Measurements from ENCODE around the gene C17orf100. TPM values are rescaled to one million over a fixed set of nuclear protein-coding genes. Genes with fewer than 3 reads are reported as not detected.

C17orf100 gene
- total RNA-seq, 2 experiments from 2014 or later = 1.1 to 1.4 TPM

DNA sequence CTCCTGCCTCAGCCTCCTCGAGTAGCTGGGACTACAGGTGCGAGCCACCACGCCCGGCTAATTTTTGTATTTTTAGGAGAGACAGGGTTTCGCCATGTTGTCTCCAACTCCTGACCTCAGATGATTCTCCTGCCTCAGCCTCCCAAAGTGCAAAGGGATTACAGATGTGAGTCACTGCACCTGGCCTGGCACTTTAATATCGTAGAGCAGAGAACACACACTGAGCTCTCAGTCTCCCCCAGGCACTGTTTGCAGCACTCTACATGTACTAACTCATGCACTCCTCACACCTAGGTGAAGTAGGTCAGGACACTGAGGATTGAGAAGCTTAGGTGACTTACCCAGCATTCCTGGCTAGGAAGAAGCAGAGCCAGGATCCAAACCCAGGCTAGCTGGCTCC lies 15.0 kb downstream of the C17orf100 start:
- H3K27me3 Mint-ChIP-seq = peaks cover 34% of the 10 kb centered on the region
- H3K9me3 Mint-ChIP-seq (ENCODE audit: low read depth) = no peaks in the 10 kb centered on the region
- H3K36me3 Mint-ChIP-seq = no peaks in the 10 kb centered on the region
- H3K4me3 Mint-ChIP-seq = no peak overlapping the region
- H3K27ac Mint-ChIP-seq = no peak overlapping the region
- ATAC-seq = no peak
- no peak for DNase-seq
- CTCF ChIA-PET = interaction anchor here (0.7 to 2.5 kb wide), 19 partner anchors 9 to 338 kb away, joined by 3 to 12 read pairs (median 4); no protein-coding TSS in a partner anchor
- peaks cover 7% of the 10 kb centered on the region for H3K4me1 Mint-ChIP-seq

DNA sequence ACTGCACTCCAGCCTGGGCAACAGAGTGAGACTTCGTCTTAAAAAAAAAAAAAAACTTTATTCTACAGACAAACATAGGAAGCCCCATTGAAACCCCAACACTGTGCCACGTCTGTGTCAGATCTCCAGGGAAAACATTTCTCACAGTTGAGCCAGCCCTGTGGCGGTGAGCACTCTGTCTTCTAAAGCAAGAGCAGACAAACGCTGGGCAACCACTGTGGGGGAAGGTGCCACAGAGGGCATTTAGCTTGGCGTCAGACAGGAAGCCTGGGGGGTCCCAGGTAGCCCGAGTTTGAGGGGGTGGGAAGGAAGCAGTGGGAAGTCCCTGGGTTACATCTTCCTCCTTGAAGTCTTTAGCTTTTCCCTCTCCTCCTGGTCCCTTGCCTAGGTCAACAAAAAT lies 16.0 kb downstream of the C17orf100 start:
- ATAC-seq (no peak), DNase-seq (no peak)
- no peak overlapping the region for H3K27ac Mint-ChIP-seq
- H3K36me3 Mint-ChIP-seq = no peaks in the 10 kb centered on the region
- CTCF ChIA-PET = interaction anchor here (1.3 to 2.5 kb wide), 6 partner anchors 9 to 176 kb away, joined by 3 to 12 read pairs (median 5); no protein-coding TSS in a partner anchor
- no peak overlapping the region for H3K4me3 Mint-ChIP-seq
- H3K27me3 Mint-ChIP-seq = peaks cover 27% of the 10 kb centered on the region
- no peaks in the 10 kb centered on the region for H3K9me3 Mint-ChIP-seq (ENCODE audit: low read depth)
- H3K4me1 Mint-ChIP-seq = peaks cover 2% of the 10 kb centered on the region

DNA sequence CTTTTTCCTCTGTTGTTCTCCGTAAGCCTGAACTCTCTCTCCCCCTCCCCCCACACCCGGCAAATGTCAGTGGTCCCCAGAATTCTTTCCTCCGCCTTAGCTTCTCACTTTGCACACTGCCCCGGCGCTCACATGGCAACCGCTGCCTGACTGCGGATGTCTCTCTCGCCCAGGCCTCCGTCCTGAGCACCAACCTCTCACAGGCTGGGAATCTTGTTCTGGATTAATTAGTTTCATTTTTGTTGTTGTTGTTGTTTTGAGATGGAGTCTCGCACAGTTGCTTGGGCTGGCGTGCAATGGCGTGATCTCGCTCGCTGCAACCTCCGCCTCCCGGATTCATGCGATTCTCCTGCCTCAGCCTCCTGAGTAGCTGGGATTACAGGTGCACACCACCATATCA lies 16.7 kb downstream of the C17orf100 start:
- no peaks in the 10 kb centered on the region for H3K36me3 Mint-ChIP-seq
- H3K4me3 Mint-ChIP-seq = no peak overlapping the region
- peaks cover 22% of the 10 kb centered on the region for H3K27me3 Mint-ChIP-seq
- no peaks in the 10 kb centered on the region for H3K4me1 Mint-ChIP-seq
- ATAC-seq (no peak), DNase-seq (no peak)
- H3K9me3 Mint-ChIP-seq (ENCODE audit: low read depth) = no peaks in the 10 kb centered on the region
- CTCF ChIA-PET = interaction anchor here (2.5 kb wide), 1 partner anchor 175 kb away, joined by 12 read pairs; no protein-coding TSS in a partner anchor
- no peak overlapping the region for H3K27ac Mint-ChIP-seq

DNA sequence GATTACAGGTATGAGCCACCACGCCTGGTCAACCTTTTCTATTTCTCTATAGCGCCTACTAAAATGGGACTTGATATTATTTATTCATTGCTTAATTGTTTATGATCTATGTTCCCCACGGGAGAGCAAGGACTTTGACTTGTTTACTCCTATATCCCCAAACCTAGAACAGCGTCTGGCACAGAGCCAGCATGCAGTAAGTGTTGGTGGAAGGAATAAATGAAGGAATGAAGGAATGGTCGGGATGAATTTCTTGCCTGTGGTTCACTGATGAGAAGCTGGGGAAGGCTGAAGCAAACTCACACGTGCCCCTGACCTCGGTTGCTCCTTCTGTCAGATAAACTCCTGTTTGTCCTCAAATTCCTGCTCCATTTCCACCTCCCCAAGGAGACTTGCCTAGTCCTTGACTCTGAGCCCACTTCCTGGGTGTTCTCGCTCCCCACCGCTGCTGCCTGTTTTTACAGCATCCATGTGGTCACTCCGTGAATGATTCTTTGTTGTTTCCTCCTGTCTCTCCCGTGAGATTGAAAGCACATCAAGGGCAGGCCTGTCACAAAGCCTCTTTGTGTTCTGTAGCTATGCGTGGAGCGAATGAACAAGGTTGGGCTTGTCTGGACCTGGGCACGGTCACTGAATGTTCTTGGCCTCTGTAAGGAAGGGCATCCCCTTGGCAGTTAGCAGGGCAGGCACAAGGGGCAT lies 17.3 kb downstream of the C17orf100 start:
- Mint-ChIP-seq H3K4me1 (no peaks in the 10 kb centered on the region), H3K4me3 (no peak overlapping the region)
- CTCF ChIA-PET = interaction anchor here (0.8 kb wide), 1 partner anchor 196 kb away, joined by 3 read pairs; no protein-coding TSS in a partner anchor

DNA sequence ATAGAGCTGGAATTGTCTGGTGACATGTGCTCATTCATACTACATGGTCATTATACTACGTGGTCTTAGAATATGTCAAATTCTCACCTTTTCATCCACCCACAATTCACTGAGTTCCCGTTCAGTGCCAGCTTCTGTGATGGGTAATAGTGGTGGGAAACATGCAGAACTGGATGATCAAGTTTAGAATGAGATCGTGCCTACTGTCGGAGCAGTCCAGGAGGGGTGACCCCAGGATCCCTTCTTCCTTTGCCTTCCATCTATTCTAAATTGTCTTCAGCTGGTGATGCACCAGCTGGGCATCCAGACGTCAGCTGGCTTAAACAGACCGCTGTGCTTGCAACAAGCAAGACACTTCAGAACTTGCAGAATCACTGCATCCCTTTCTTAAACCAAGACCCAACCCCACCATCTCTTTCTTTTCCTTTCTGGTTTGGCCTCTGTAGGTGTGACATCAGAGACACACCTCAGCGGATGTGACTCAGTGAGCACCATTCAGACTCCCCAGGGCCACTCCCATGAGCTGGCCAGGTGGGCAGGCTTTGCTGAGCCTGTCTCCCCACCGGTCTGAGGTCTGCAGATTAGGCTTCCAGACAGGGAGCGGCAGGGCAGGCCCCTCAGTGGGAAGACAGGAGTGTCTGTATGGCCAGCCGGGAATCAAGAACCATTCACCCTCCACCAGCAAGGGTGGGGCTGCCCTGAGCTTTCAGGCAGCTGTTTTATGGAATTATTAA lies 18.1 kb downstream of the C17orf100 start:
- CTCF ChIA-PET = interaction anchor here (0.8 kb wide), 1 partner anchor 197 kb away, joined by 3 read pairs; no protein-coding TSS in a partner anchor
- no peaks in the 10 kb centered on the region for H3K4me1 Mint-ChIP-seq
- peaks cover 15% of the 10 kb centered on the region for H3K27me3 Mint-ChIP-seq
- DNase-seq (no peak), ATAC-seq (peak; percentile 36)
- H3K9me3 Mint-ChIP-seq (ENCODE audit: low read depth) = no peaks in the 10 kb centered on the region
- H3K4me3 Mint-ChIP-seq = no peak overlapping the region
- H3K27ac Mint-ChIP-seq = no peak overlapping the region
- H3K36me3 Mint-ChIP-seq = no peaks in the 10 kb centered on the region

More for the DNA sequence above, 17.3 kb downstream of the C17orf100 start:
- Mint-ChIP-seq H3K9me3 (ENCODE audit: low read depth) (no peaks in the 10 kb centered on the region), H3K27me3 (peaks cover 18% of the 10 kb centered on the region), H3K36me3 (no peaks in the 10 kb centered on the region), H3K27ac (no peak overlapping the region)
- no peak for ATAC-seq
- no peak for DNase-seq

DNA sequence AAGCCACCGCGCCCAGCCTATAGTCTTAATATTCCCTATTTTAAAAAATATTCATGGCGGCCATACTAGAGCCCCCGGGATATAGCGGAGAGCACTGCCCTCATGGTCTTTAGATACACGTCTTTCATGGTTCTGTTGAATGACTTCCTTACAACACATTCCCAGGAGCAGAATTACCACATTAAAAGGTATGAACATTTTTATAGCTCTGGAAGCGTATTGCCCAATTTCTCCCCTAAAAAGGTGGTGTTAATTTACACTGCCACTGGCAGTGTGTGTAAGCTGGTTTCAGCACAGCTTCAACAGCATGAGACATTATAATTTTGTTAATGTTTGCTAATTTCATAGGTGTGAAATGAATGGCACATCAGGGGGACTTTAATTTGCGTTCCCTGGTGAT lies 19.0 kb downstream of the C17orf100 start:
- H3K4me3 Mint-ChIP-seq = no peak overlapping the region
- ATAC-seq (no peak), DNase-seq (no peak)
- H3K4me1 Mint-ChIP-seq = no peaks in the 10 kb centered on the region
- no peaks in the 10 kb centered on the region for H3K9me3 Mint-ChIP-seq (ENCODE audit: low read depth)
- CTCF ChIA-PET = interaction anchor here (1.2 kb wide), 2 partner anchors 9 to 10 kb away, joined by 3 to 5 read pairs; no protein-coding TSS in a partner anchor
- peaks cover 12% of the 10 kb centered on the region for H3K27me3 Mint-ChIP-seq
- no peak overlapping the region for H3K27ac Mint-ChIP-seq
- no peaks in the 10 kb centered on the region for H3K36me3 Mint-ChIP-seq

DNA sequence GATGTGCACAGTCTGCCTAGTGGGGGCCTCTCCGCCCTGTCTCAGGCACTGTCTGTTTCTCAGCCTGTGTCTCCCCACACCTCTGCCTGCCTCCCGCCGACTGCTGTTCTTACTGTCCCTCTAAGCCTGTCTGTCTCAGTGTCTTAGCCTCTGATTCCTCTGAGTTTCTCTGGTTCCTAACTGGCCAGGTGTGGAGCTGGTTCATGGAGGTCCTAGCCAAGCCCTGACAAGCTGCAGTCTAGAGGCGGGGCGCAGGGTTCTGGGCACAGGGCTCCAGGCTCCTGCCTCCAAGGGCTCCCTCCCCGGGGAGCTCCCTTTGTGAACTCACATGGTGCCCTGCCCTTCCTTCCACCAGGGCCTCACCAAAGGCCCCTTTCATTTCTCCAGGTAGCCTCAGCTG lies 19.4 kb downstream of the C17orf100 start:
- no peaks in the 10 kb centered on the region for H3K9me3 Mint-ChIP-seq (ENCODE audit: low read depth)
- H3K27me3 Mint-ChIP-seq = peaks cover 14% of the 10 kb centered on the region
- H3K36me3 Mint-ChIP-seq = no peaks in the 10 kb centered on the region
- H3K4me3 Mint-ChIP-seq = no peak overlapping the region
- H3K27ac Mint-ChIP-seq = no peak overlapping the region
- CTCF ChIA-PET = interaction anchor here (1.2 kb wide), 2 partner anchors 9 to 11 kb away, joined by 3 to 5 read pairs; no protein-coding TSS in a partner anchor
- no peak for DNase-seq
- H3K4me1 Mint-ChIP-seq = no peaks in the 10 kb centered on the region
- ATAC-seq = no peak

DNA sequence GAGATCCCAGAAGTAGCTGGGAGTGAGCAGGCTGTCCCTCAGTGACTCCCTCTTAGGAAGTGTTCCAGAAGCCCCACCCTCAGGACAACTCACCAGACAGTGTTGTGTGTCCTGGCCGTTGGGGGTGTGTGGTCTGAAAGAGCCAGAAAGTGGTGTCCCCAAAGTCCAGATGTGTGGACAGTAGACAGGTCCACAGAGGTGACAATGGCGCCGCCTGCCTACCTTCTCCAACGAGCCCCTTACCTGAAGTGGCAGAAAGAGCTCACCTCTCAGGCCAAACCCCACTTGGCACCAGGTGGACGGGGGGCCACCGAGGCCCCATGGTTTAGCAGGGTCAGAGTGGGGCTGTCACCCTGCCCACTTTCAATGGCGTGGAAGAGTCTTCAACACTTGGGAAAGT lies 19.9 kb downstream of the C17orf100 start:
- no peaks in the 10 kb centered on the region for H3K9me3 Mint-ChIP-seq (ENCODE audit: low read depth)
- ATAC-seq = no peak
- H3K4me1 Mint-ChIP-seq = no peaks in the 10 kb centered on the region
- H3K27ac Mint-ChIP-seq = no peak overlapping the region
- no peak overlapping the region for H3K4me3 Mint-ChIP-seq
- CTCF ChIA-PET = interaction anchor here (1.2 kb wide), 2 partner anchors 10 to 11 kb away, joined by 3 to 5 read pairs; no protein-coding TSS in a partner anchor
- no peaks in the 10 kb centered on the region for H3K36me3 Mint-ChIP-seq
- no peak for DNase-seq
- peaks cover 15% of the 10 kb centered on the region for H3K27me3 Mint-ChIP-seq

DNA sequence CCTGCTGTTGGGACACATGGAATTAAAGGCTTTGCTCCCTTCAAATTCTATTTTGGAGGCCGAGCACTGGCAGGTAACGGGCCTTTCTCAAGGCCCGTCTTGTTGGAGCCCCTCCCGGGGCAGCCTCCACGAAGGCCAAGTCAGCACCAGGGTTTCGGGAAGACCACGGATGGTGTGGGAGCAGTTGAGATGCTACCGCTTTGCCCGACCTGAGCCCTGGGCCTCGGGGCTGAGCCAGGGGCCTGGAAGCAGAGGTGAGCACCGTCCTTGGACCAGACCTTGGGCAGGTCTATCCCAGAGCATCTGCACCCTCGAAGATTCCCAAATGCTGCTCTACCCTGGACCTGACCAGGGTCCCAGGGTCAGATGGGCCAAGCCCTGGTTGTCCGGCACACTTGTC lies 23.0 kb downstream of the C17orf100 start:
- Mint-ChIP-seq H3K27me3 (peaks cover 33% of the 10 kb centered on the region), H3K9me3 (ENCODE audit: low read depth) (no peaks in the 10 kb centered on the region), H3K27ac (no peak overlapping the region), H3K4me1 (peaks cover 12% of the 10 kb centered on the region), H3K4me3 (no peak overlapping the region), H3K36me3 (no peaks in the 10 kb centered on the region)
- CTCF ChIA-PET = no interaction called here
- ATAC-seq = no peak
- no peak for DNase-seq

DNA sequence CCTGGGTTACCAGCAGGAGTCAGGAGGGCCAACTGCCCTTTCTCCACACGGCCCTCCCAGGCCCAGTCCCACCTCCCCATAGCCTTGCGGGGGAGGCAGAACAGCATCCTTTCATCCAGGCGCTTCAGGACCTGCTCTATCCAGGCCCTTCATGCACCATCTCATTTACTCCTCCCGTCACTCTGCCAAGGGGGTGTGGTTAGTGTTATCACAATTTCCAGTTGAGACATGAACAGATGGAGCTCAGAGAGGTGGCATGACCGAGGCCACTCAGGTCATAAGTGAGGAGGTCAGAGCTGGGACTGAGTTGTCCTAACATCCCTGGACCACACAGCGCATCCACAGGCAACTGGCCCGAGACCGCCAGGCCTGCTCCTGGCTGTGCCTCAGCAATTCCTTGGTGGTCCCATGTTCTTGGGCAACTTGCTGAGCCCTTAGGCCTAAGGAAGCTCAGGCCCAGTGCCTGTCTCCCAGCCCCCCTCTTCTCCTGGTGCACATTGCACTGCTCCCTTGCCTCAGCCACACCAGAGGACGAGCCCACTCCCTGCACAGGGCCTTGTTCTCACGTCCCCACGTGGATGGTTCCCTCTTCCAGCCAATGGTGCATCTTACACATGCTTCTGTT lies 23.8 kb downstream of the C17orf100 start:
- peaks cover 39% of the 10 kb centered on the region for H3K27me3 Mint-ChIP-seq
- H3K4me1 Mint-ChIP-seq = peaks cover 12% of the 10 kb centered on the region
- no peaks in the 10 kb centered on the region for H3K36me3 Mint-ChIP-seq
- ATAC-seq (no peak), DNase-seq (no peak)
- H3K9me3 Mint-ChIP-seq (ENCODE audit: low read depth) = no peaks in the 10 kb centered on the region
- H3K4me3 Mint-ChIP-seq = no peak overlapping the region
- CTCF ChIA-PET = interaction anchor here (0.6 kb wide), 1 partner anchor 202 kb away, joined by 3 read pairs; no protein-coding TSS in a partner anchor
- H3K27ac Mint-ChIP-seq = no peak overlapping the region

DNA sequence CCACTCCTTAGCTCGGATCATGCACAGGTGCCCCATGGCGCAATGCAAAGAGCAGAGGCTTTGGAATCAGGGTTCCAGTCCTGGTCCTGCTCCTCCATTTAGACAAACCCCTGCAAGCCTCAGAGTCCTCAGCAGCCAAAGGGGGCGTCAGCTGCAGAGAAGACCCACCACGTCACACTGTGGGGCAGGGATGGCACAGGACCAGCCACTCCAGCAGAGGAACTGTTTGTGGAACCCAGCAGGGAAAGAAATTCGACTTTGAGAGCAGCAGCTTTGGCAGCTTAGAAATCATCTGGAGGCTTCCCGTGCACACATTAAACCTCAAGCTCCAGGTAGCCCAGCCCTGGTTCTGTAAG lies 25.2 kb downstream of the C17orf100 start:
- CTCF ChIA-PET = interaction anchor here (1.0 to 1.3 kb wide), 2 partner anchors 10 to 141 kb away, joined by 3 to 5 read pairs; no protein-coding TSS in a partner anchor
- no peaks in the 10 kb centered on the region for H3K9me3 Mint-ChIP-seq (ENCODE audit: low read depth)
- no peak for ATAC-seq
- no peak overlapping the region for H3K27ac Mint-ChIP-seq
- peaks cover 12% of the 10 kb centered on the region for H3K4me1 Mint-ChIP-seq
- no peak for DNase-seq
- peaks cover 49% of the 10 kb centered on the region for H3K27me3 Mint-ChIP-seq
- no peak overlapping the region for H3K4me3 Mint-ChIP-seq
- no peaks in the 10 kb centered on the region for H3K36me3 Mint-ChIP-seq

DNA sequence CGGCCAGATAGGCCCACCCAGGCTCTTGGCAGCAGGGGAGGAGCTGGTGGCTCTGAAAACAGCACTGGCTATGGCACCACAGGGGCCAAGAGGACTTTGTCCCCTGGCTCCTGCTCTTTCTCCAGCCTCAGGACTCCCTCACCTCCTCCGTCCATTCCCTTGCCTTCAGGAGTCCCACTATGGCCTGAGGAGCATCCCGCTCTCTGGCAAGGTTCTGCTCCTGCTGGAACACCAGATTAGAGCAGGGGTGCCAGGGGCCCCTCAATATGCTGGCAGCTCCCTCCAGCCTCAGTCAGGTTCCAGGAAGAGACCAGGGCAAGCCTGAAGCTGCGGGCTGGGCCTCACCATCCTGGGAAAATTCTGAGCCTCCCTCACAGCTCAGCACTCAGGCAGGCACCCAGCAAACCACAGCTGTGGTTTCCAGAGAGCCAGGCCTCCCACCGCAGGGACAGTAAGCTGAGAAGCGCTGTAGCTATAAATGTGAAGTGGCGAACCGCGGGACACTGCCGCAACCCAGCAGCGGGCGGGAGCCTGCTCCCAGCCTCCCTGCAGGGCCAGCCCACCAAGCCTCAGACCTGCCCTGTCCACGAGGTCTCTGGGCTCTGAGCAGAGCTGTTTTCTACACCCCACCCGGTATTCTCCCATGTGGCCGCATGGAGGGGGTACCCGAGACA lies 25.7 kb downstream of the C17orf100 start:
- no peak overlapping the region for H3K27ac Mint-ChIP-seq
- H3K4me3 Mint-ChIP-seq = no peak overlapping the region
- ATAC-seq = peak; percentile 50
- peak; percentile 73 for DNase-seq
- H3K4me1 Mint-ChIP-seq = peaks cover 12% of the 10 kb centered on the region
- CTCF ChIA-PET = interaction anchor here (1.0 to 1.3 kb wide), 2 partner anchors 10 to 141 kb away, joined by 3 to 5 read pairs; no protein-coding TSS in a partner anchor
- H3K27me3 Mint-ChIP-seq = peaks cover 54% of the 10 kb centered on the region
- no peaks in the 10 kb centered on the region for H3K36me3 Mint-ChIP-seq
- H3K9me3 Mint-ChIP-seq (ENCODE audit: low read depth) = no peaks in the 10 kb centered on the region

DNA sequence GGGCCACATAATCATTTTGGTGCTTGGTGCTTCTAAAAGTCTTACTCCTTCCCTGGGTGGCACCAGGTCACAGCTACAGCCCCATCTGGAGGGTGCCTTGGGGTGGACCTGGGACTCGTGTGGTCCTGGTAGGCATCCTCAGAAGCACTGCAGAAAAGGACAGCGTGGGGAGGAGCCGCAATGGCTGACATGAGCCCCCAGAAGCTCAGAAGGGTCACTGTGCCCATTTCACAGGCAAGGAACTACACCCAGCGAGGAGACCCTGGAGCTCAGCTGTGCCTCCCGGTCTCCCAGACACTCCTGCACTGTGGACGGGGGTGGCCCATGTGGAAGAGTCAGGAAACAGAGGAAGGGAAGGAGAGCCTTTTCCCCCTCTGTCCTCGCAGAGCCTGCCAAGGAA lies 26.4 kb downstream of the C17orf100 start:
- CTCF ChIA-PET = interaction anchor here (1.0 to 1.8 kb wide), 2 partner anchors 11 to 67 kb away, joined by 3 to 7 read pairs; no protein-coding TSS in a partner anchor
- Mint-ChIP-seq H3K27me3 (peaks cover 57% of the 10 kb centered on the region), H3K27ac (no peak overlapping the region), H3K4me3 (no peak overlapping the region), H3K4me1 (peaks cover 12% of the 10 kb centered on the region), H3K9me3 (ENCODE audit: low read depth) (no peaks in the 10 kb centered on the region), H3K36me3 (no peaks in the 10 kb centered on the region)
- DNase-seq (no peak), ATAC-seq (no peak)

Data from activated CD8-positive, alpha-beta memory T cell treated with anti-CD3 and anti-CD28 coated beads, Interleukin-2, amount 10 ng/mL, durations not matched to agents 7 days and 5 days (primary cell).